D721Med (cell line): ENCODE measurements around the gene RIMS3.

Source experiments
- DNase-seq: peaks from one replicate; pipeline ENCODE4 v3.0.0; 2011; ENCODE audit warnings: low spot score; ENCODE audit not compliant: insufficient read length
- FAIRE-seq: peaks from 2 replicates; lab custom pipeline; 2011; peaks lifted over from hg19 to GRCh38; lab: Jason Lieb, UNC
- TF ChIP-seq, protein P1 (sequence below): IDR thresholded peaks from 2 replicates; pipeline ENCODE4 v1.5.1; 2012; ENCODE audit warnings: mild to moderate bottlenecking, control low read depth; ENCODE audit not compliant: insufficient read depth; ENCODE audit errors: missing control alignments

Gene RIMS3

DNA sequence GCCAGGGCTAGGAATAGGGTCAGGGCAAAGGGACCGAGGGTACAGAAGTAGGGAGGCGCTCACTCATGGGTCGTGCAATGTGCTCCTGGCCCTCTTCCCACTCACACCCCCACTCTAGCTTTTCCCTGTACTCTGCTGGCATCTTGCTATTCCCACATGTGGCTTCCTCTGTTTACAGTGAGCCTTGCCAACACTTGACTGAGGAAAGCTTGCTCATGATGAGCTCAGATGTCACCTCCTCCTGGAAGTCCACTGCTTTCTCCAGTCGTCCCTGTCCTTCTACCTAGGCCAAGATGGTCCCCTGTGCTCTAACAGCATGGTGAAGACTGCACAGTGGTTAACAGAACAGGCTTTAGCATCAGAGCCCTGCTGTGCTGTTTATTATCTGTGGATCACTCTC is 8.0 kb upstream of the RIMS3 start:
- DNase-seq (no peak), FAIRE-seq (no peak)
- TF ChIP-seq, protein P1, sequence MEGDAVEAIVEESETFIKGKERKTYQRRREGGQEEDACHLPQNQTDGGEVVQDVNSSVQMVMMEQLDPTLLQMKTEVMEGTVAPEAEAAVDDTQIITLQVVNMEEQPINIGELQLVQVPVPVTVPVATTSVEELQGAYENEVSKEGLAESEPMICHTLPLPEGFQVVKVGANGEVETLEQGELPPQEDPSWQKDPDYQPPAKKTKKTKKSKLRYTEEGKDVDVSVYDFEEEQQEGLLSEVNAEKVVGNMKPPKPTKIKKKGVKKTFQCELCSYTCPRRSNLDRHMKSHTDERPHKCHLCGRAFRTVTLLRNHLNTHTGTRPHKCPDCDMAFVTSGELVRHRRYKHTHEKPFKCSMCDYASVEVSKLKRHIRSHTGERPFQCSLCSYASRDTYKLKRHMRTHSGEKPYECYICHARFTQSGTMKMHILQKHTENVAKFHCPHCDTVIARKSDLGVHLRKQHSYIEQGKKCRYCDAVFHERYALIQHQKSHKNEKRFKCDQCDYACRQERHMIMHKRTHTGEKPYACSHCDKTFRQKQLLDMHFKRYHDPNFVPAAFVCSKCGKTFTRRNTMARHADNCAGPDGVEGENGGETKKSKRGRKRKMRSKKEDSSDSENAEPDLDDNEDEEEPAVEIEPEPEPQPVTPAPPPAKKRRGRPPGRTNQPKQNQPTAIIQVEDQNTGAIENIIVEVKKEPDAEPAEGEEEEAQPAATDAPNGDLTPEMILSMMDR: no peak

DNA sequence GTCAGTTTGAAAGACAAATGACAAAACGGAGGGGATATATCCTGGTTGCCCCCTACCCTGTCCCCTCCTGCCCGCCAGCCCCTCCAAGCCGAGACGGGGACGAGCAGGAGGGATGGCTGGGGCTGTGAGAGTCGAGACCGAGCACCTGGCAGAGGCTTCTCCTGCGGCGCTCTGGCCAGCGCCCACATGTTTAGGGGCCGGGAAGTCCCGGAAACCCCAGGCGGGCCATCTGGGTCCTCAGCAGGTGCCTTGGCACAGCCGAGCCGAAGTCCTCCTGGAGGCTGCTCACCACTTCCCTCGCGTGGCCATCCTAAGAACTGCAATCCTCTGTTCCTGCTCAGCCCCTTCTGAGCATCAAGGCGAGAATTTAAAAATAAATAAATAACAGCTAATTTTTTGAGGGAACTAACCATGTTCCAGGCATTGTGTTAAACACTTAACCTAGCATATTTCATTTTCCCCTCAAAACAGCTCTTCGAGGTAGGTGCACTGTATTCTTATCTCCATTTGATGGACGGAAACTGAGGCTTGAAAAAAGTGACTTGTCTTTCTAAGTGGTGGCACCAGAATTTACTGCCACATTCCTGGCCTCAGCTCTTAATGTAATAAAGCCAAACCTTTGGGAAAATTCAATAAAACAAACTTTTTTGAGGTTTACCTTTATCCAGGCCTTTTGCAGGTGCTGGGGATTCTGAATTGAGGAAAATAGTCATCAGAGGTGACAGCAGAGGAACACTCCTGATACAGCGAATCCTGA is 3.5 kb upstream of the RIMS3 start:
- TF ChIP-seq, protein P1: peak; percentile 85
- no peak for FAIRE-seq
- DNase-seq: peak; percentile 64

DNA sequence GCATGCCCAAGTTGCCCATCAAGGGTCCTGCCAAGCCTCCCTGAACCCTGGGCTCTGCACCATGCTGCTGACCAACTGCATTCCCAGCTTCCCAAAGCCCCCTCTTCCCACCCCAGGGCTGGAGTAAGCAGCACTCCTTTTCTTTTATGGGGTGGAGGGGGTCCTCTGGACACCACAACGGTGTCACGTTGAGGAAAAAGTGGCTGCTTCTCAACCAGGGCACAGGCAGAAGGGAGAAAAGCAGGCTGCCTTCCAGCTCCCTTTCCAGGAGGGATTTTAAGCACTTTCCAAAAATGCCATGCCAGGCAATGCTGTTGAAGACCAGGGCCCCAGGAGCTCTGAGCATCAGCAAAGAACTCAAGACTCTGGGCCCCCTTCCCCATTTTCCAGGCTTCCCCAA is 691 bp downstream of the RIMS3 start:
- TF ChIP-seq, protein P1: no peak
- no peak for FAIRE-seq
- no peak for DNase-seq

DNA sequence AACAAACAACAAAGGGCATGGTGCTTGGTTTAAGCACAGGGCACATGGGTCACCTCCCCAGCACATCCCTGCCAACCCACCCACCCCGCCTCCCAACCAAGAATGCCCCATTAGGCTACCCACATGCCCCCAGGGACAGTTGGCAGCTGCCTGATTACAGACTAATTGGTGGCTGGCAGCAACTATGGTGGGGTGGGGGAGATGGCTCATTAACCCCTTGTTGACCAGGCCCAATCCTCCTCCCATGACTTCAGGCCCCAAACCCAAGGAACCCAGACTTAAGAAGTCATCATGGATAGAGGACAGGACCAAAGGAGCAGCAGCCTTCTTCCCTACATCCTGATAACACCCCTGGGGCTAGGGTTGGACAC is 1.3 kb downstream of the RIMS3 start:
- TF ChIP-seq, protein P1: no peak
- FAIRE-seq: no peak
- no peak for DNase-seq

DNA sequence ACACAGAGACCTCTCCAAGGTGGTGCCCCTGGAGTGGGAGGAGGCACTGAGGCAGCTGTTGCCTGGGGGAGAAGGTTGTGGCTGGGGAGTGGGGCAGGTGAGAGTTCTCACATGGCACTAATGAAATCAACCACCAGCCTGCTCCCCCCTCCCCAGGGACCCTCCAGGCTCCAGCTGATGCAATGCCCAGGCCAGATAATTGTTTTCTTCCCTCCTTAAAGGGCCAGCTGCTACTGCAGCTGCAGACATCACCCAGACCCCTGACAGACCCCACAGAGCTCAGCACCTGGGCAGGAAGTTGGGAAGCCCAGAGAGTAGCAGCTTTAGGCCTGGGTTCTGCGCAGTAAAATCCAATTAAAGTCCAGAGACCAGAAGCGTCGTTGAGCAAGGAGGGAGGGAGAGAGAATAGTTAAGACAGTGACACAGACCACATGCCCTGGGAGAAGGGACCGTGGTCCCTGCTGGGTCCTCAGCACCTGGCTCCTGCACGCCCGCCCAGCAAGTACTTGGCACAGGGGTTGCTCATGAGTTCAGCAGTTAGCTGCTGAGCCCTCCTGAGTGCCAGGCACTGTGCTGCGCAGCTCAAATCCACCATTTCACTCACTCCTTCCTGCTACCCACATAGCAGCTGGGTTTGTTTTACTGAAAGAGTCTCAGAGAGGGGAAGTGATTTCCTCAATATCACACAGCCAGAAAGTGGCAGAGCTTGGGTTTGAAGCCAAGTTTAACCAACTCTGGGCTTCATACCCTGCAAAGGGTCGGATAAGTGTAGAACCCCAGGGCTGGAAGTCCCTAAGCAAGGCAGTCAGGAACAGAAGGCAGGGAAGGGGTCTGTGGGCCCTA is 1.9 kb downstream of the RIMS3 start:
- no peak for FAIRE-seq
- TF ChIP-seq, protein P1: no peak
- DNase-seq: no peak

DNA sequence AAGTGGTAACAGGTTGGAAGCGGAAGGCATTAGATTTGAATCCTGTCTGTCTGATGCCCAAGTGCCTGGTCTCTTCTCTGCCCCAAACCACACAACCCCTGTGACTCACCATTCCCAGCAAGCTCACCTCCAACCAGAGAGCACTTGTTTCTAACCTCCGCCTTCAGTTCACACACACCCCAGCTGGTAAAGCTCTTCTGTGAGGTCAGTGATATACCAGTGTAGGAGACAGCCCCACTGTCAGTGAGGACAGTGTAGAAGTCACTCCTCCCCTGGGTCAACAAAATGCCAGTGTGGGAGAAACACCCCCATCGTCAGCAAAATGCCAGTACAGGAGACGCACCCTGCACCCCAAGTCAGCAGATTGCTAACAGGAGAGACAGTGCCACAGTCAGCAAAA is 2.6 kb downstream of the RIMS3 start:
- DNase-seq (no peak), FAIRE-seq (no peak)
- TF ChIP-seq, protein P1: no peak

DNA sequence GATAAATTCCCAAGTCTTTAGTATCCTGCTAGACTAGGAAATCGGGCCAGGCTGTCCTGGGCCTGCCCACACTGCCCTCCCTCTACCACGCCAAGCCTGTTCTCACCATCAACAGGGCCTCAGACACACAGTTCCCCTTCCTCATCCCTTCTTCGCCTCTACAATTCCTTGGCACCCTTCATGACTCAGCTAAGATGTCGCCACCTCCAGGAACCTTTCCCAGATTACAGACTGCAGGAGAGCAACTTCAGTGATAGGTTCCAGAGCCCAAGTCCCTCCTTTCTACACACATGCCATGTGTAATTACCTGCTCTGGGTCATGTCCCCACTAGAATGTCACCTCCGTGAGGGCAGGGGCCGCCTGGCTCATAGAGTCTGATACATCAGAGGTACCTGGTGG is 3.3 kb downstream of the RIMS3 start:
- FAIRE-seq (no peak), DNase-seq (no peak)
- TF ChIP-seq, protein P1: no peak
